GM10266 (cell line): Measurements from ENCODE around the gene ATXN2.
"Not testable (repeated sequence)": the region's sequence is repeated elsewhere in the genome, so short reads cannot be mapped to it uniquely, and the experiment has no call there.

ENCODE experiments used
- DNase-seq: peaks from one replicate; pipeline ENCODE4 v3.0.0; 2012; ENCODE audit errors: extremely low spot score
- TF ChIP-seq, protein P1 (sequence below): IDR thresholded peaks from 2 replicates; pipeline ENCODE4 v1.5.1; 2012; ENCODE audit warnings: mild to moderate bottlenecking, low read depth; ENCODE audit not compliant: control insufficient read depth, insufficient read depth; ENCODE audit errors: missing control alignments

The ATXN2 gene

DNA sequence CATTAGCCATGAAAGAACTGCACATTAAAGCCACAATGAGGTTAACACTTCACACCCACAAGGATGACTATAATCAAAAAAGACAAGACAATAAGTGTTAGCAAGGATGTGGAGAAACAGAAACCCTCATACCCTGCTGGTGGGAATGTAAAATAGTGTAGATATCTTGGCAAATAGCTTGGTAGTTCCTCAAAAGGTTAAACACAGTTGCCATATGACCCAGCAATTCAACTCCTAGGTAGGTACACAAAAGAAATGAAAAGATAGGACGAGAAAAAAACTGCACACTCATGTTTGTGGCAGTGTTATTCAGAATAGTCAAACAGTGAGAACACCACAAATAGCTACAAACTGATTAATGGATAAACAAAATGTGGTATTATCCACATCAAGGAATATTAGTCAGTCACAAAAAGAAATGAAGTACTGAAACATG lies 93.5 kb downstream of the ATXN2 start:
- no peak for DNase-seq
- TF ChIP-seq, protein P1, sequence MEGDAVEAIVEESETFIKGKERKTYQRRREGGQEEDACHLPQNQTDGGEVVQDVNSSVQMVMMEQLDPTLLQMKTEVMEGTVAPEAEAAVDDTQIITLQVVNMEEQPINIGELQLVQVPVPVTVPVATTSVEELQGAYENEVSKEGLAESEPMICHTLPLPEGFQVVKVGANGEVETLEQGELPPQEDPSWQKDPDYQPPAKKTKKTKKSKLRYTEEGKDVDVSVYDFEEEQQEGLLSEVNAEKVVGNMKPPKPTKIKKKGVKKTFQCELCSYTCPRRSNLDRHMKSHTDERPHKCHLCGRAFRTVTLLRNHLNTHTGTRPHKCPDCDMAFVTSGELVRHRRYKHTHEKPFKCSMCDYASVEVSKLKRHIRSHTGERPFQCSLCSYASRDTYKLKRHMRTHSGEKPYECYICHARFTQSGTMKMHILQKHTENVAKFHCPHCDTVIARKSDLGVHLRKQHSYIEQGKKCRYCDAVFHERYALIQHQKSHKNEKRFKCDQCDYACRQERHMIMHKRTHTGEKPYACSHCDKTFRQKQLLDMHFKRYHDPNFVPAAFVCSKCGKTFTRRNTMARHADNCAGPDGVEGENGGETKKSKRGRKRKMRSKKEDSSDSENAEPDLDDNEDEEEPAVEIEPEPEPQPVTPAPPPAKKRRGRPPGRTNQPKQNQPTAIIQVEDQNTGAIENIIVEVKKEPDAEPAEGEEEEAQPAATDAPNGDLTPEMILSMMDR: no peak

DNA sequence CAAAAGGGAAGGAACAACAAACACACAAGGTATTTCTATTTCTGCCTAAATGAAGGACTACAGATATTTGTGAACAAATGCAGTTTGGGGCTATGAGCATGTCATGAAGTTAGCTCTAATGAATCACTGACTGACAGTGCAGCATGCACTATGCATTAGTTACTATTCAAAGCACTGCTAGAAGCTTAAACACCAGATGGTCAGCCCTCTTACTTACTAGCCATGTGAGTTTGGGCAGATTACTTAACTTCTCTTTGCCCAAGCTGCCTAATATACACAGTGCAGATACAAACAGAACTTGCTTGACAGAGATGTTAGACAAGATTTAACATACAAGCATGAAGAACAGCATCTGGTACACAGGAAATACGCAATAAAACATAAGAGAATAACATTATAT lies 96.0 kb downstream of the ATXN2 start:
- TF ChIP-seq, protein P1: no peak
- no peak for DNase-seq

DNA sequence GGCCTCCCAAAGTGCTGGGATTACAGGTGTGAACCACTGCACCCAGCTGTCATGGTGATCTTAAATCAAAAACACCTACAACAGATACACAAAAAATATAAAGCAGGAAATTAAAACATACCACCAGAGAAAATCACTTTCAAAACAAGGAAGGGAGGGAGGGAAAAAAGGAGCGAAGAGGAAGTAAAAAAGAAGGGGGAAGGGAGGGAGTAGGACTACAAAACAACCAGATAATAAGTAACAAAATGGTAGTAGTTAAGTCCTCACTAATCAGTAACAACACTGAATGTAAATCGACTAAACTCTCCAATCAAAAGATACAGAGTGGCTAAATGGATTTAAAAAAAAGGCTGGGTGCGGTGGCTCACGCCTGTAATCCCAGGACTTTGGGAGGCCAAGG lies 104.4 kb downstream of the ATXN2 start:
- DNase-seq: no peak
- TF ChIP-seq, protein P1: no peak

DNA sequence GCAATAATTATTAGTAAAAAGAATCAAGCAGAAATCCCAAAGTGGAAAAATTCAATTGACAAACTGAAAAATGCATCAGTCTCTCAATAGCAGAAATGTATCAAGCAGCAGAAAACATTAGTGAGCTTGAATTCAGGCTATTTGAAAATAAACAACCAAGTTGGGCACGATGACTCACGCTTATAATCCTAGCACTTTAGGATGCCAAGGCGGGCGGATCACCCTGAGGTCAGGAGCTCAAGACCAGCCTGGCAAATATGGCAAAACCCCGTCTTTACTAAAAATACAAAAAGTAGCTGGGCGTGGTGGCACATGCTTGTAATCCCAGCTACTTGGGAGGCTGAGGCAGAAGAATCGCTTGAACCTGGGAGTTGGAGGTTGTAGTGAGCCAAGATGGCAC lies 106.1 kb downstream of the ATXN2 start:
- not testable (repeated sequence) for DNase-seq

DNA sequence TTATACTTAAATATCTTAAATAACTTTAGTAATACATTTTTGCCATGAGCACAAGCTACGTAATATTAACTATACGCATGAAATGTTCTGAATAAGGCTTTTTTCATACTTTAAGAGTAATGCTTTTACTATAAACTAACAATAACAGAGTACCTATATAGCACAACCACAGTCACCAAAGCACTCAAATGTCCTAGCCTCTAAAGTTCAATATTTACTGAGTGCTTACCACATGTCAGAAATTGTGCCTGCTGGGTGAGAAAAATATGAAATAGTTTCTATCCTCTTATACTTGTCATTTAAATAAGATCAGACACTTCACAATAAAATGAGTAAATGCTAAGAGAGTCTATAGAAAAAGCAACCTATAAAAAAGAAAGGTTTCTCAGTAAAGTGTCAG lies 110.3 kb downstream of the ATXN2 start:
- TF ChIP-seq, protein P1: no peak
- no peak for DNase-seq

DNA sequence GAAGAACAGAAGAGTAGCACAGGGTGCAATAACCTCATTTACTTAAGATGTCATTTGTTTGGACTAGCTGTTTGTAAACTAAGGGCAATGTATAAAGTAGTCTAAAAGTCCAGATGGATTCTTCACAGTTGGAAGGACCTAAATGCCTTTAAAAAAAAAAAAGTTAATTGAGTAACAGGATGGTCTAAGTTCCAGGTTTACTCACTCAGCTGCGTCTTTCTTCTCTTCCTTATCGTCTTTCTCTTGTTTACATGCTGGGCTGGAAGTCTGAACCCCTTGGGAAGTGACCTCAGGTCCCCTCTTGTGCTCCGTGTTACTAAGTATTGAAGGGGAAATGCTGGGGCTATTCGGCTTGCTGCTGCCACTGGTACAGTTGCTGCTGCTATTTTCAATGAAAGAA lies 110.8 kb downstream of the ATXN2 start:
- no peak for DNase-seq
- TF ChIP-seq, protein P1: no peak

DNA sequence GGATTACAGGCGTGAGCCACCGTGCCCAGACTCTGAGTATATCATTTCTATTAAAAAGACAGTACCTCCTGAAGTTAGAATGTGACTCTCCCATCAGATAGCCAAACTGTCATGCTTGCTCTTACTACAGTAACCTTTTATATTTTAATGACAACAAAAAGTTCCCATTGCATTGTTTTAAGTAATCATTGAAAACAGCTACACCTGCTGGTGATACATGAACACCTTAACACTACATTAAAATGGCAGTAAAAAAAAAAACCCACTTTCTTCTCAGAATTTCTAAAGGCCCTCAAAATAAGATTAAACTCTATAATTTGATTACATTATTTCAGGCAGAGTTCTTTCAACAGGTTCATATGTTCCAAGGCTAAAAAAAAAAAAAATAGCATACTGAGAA lies 116.7 kb downstream of the ATXN2 start:
- TF ChIP-seq, protein P1: no peak
- no peak for DNase-seq

DNA sequence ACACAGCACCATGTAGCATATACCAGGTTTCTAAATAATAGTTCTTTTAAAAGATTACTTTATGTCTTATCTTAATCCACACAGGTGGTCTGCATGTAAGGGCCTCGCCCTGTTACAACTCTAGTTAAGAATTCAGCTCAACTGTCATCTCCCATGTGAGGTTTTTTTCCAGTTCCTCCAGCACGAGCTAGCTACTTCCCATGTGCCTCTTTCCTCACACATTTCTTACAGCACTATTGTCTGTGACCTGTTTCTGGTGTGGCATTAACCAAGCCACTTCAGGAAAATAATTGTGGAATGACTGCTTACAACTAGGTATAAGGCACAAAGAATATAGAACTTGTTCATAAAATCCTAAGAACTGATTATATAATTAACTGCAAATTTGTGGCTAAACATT lies 127.9 kb downstream of the ATXN2 start:
- TF ChIP-seq, protein P1: no peak

More for the DNA sequence above, 127.9 kb downstream of the ATXN2 start:
- no peak for DNase-seq
